ENCODE data around the gene PEX11A. TPM values are rescaled to one million over a fixed set of nuclear protein-coding genes. Genes with fewer than 3 reads are reported as not detected.

PEX11A gene
- total RNA-seq, 1 donor from 2014 or later = 13.7 TPM

GRCh38 chr15:89675606-89676005, 14.9 kb downstream of the PEX11A start:
- DNase-seq (ENCODE audit: low spot score) = no peak

- DNase-seq (ENCODE audit: low spot score) = no peak
These were observed 16.0 kb downstream of the PEX11A start for GRCh38 chr15:89674526-89674925.

GRCh38 chr15:89673165-89673512, 17.4 kb downstream of the PEX11A start:
- no peak for DNase-seq (ENCODE audit: low spot score)

GRCh38 chr15:89672221-89673164, 18.1 kb downstream of the PEX11A start:
- DNase-seq (ENCODE audit: low spot score) = no peak

GRCh38 chr15:89671687-89672086, 18.9 kb downstream of the PEX11A start:
- DNase-seq (ENCODE audit: low spot score) = no peak

GRCh38 chr15:89670971-89671560, 19.5 kb downstream of the PEX11A start:
- no peak for DNase-seq (ENCODE audit: low spot score)

- DNase-seq (ENCODE audit: low spot score) = no peak
These were observed 20.6 kb downstream of the PEX11A start for GRCh38 chr15:89669941-89670340.

GRCh38 chr15:89669309-89669865, 21.2 kb downstream of the PEX11A start:
- DNase-seq (ENCODE audit: low spot score) = no peak

- DNase-seq (ENCODE audit: low spot score) = no peak
These were observed 22.4 kb downstream of the PEX11A start for GRCh38 chr15:89668171-89668570.

- DNase-seq (ENCODE audit: low spot score) = no peak
These were observed 22.9 kb downstream of the PEX11A start for GRCh38 chr15:89667706-89667960.

GRCh38 chr15:89666858-89667705, 23.5 kb downstream of the PEX11A start:
- no peak for DNase-seq (ENCODE audit: low spot score)

GRCh38 chr15:89666184-89666857, 24.2 kb downstream of the PEX11A start:
- DNase-seq (ENCODE audit: low spot score) = no peak

- peak; percentile 43 for DNase-seq (ENCODE audit: low spot score)
These were observed 24.9 kb downstream of the PEX11A start for GRCh38 chr15:89665449-89666181.

- DNase-seq (ENCODE audit: low spot score) = no peak
These were observed 25.9 kb downstream of the PEX11A start for GRCh38 chr15:89664441-89665350.

GRCh38 chr15:89662893-89663626, 27.5 kb downstream of the PEX11A start:
- peak; percentile 71 for DNase-seq (ENCODE audit: low spot score)

- DNase-seq (ENCODE audit: low spot score) = no peak
These were observed 30.0 kb downstream of the PEX11A start for GRCh38 chr15:89660556-89660955.

GRCh38 chr15:89659295-89659694, 31.3 kb downstream of the PEX11A start:
- DNase-seq (ENCODE audit: low spot score) = no peak

- no peak for DNase-seq (ENCODE audit: low spot score)
These were observed 32.8 kb downstream of the PEX11A start for GRCh38 chr15:89657686-89658200.

All from mucosa of gallbladder (tissue), 1 donor.